H1 (cell line): Measurements from ENCODE around the gene PYY. TPM values are rescaled to one million over a fixed set of nuclear protein-coding genes. Genes with fewer than 3 reads are reported as not detected.

Experiments
- CTCF ChIA-PET: fragments of 300-600 bp; sonication (Branson Sonifier 250); formaldehyde crosslinking; loops from one replicate; lab custom pipeline; 2021; ENCODE audit not compliant: partially characterized antibody; lab: Charles Lee
- POLR2A ChIA-PET: fragments of 300-600 bp; sonication (Branson Sonifier 250); formaldehyde crosslinking; loops from one replicate; lab custom pipeline; 2021; ENCODE audit warnings: inconsistent platforms; ENCODE audit not compliant: partially characterized antibody; lab: Charles Lee
- DNase-seq, 2 experiments: peaks; one replicate each; pipeline versions ENCODE4 v3.0.0 to v3.0.0-alpha.2; 2010 to 2022; ENCODE audit warnings: low spot score in 2 of 2, low read depth in 1 of 2, mixed read lengths in 1 of 2
- FAIRE-seq: peaks from 2 replicates; lab custom pipeline; 2011; peaks lifted over from hg19 to GRCh38; lab: Jason Lieb, UNC
- H2AFZ ChIP-seq: 2 replicates; pipeline ENCODE4 v1.8.1; 2012; ENCODE audit warnings: low read length, inconsistent platforms
- H2AK5ac ChIP-seq: 2 replicates; pipeline ENCODE4 v1.6.1; 2013; ENCODE audit warnings: low read depth, low read length
- H2BK120ac ChIP-seq: replicated peaks from 2 replicates; pipeline ENCODE3; 2013; ENCODE audit warnings: low read depth, low read length, inconsistent platforms
- H2BK12ac ChIP-seq: 2 replicates; pipeline ENCODE4 v1.6.1; 2013; ENCODE audit warnings: low read depth, low read length
- H2BK15ac ChIP-seq: 2 replicates; pipeline ENCODE4 v1.6.1; 2013; ENCODE audit warnings: low read length
- H2BK20ac ChIP-seq: 2 replicates; pipeline ENCODE4 v1.6.1; 2013; ENCODE audit warnings: low read length
- H2BK5ac ChIP-seq: 2 replicates; pipeline ENCODE4 v1.6.1; 2013; ENCODE audit warnings: low read depth, low read length
- H3K14ac ChIP-seq: 2 replicates; pipeline ENCODE4 v1.6.1; 2013; ENCODE audit warnings: inconsistent platforms; ENCODE audit not compliant: insufficient read length
- H3K18ac ChIP-seq: 2 replicates; pipeline ENCODE4 v1.6.1; 2013; ENCODE audit warnings: low read length; ENCODE audit errors: extremely low read depth
- H3K23ac ChIP-seq: 2 replicates; pipeline ENCODE4 v1.6.1; 2013; ENCODE audit warnings: inconsistent platforms; ENCODE audit not compliant: insufficient read length
- H3K23me2 ChIP-seq: 2 replicates; pipeline ENCODE4 v1.6.1; 2013; ENCODE audit warnings: low read depth, low read length
- H3K27ac ChIP-seq: 2 replicates; pipeline ENCODE4 v1.6.1; 2011; ENCODE audit warnings: low read depth, low read length, inconsistent platforms
- H3K27me3 ChIP-seq, 4 experiments: replicated peaks in 1 of 4; 1 replicate in 1 of 4; 2 replicates in 3 of 4; pipeline versions ENCODE4 v1.6.1 to v1.8.1; 2011 to 2013; ENCODE audit warnings: low read length in 3 of 4, mild to moderate bottlenecking in 3 of 4, inconsistent platforms in 2 of 4, mixed read lengths in 2 of 4, moderate library complexity in 1 of 4; ENCODE audit not compliant: control insufficient read depth in 3 of 4, insufficient read depth in 3 of 4; ENCODE audit errors: extremely low read depth in 1 of 4
- H3K36me3 ChIP-seq, 4 experiments: 2 replicates each; pipeline versions ENCODE4 v1.6.1 to v1.8.1; 2011 to 2013; ENCODE audit warnings: mild to moderate bottlenecking in 4 of 4, low read length in 3 of 4, moderate library complexity in 2 of 4, control low read depth in 1 of 4, inconsistent platforms in 1 of 4; ENCODE audit not compliant: insufficient read depth in 4 of 4, control insufficient read depth in 2 of 4
- H3K4ac ChIP-seq: replicated peaks from 2 replicates; pipeline ENCODE3; 2013; ENCODE audit warnings: low read length, low read depth, mixed read lengths, inconsistent platforms; ENCODE audit not compliant: insufficient read length
- H3K4me1 ChIP-seq, 4 experiments: replicated peaks in 1 of 4; 1 replicate in 1 of 4; 2 replicates in 3 of 4; pipeline versions ENCODE4 v1.6.1 to v1.8.1; 2011 to 2013; ENCODE audit warnings: low read length in 3 of 4, inconsistent platforms in 2 of 4, mixed read lengths in 1 of 4; ENCODE audit not compliant: insufficient read depth in 4 of 4, control insufficient read depth in 3 of 4
- H3K4me2 ChIP-seq, 2 experiments: 2 replicates each; pipeline versions ENCODE4 v1.6.1 to v1.8.1; 2011 to 2013; ENCODE audit warnings: low read depth in 2 of 2, low read length in 2 of 2, control low read depth in 1 of 2, inconsistent platforms in 1 of 2, mild to moderate bottlenecking in 1 of 2; ENCODE audit not compliant: insufficient read depth in 1 of 2
- H3K4me3 ChIP-seq, 4 experiments: fragments of 200-600, 300-600 bp in 1 of 4; sonication (generic), shearing (Covaris generic), sonication (Bioruptor Twin) in 1 of 4; 2 replicates each; pipeline versions ENCODE4 v1.5.1 to v1.8.1; 2011 to 2016; ENCODE audit warnings: low read length in 4 of 4, low read depth in 3 of 4, control low read depth in 2 of 4, inconsistent platforms in 2 of 4, mild to moderate bottlenecking in 2 of 4, mixed read lengths in 1 of 4, moderate library complexity in 1 of 4; ENCODE audit not compliant: insufficient read depth in 2 of 4; ENCODE audit errors: extremely low read depth in 1 of 4
- H3K56ac ChIP-seq: replicated peaks from 2 replicates; pipeline ENCODE3; 2013; ENCODE audit warnings: low read depth, mild to moderate bottlenecking, mixed read lengths, low read length, inconsistent platforms; ENCODE audit not compliant: insufficient read length
- H3K79me1 ChIP-seq: 2 replicates; pipeline ENCODE4 v1.6.1; 2013; ENCODE audit warnings: low read depth, low read length, control low read depth
- H3K79me2 ChIP-seq, 2 experiments: 2 replicates each; pipeline versions ENCODE4 v1.6.1 to v1.8.1; 2012 to 2013; ENCODE audit warnings: low read length in 2 of 2, mild to moderate bottlenecking in 2 of 2, inconsistent platforms in 1 of 2; ENCODE audit not compliant: insufficient read depth in 2 of 2, control insufficient read depth in 1 of 2
- H3K9ac ChIP-seq, 4 experiments: replicated peaks in 1 of 4; 1 replicate in 1 of 4; 2 replicates in 3 of 4; pipeline versions ENCODE4 v1.6.1 to v1.8.1; 2011 to 2013; ENCODE audit warnings: low read depth in 3 of 4, low read length in 3 of 4, control low read depth in 2 of 4, mild to moderate bottlenecking in 2 of 4, moderate library complexity in 2 of 4, inconsistent platforms in 1 of 4; ENCODE audit errors: extremely low read depth in 1 of 4
- H3K9me3 ChIP-seq, 2 experiments: 2 replicates each; pipeline versions ENCODE4 v1.6.1 to v1.8.1; 2012 to 2013; ENCODE audit warnings: mild to moderate bottlenecking in 2 of 2, moderate library complexity in 2 of 2, control low read depth in 1 of 2, inconsistent platforms in 1 of 2, low read depth in 1 of 2, low read length in 1 of 2, mixed read lengths in 1 of 2; ENCODE audit not compliant: insufficient read depth in 2 of 2
- H4K20me1 ChIP-seq, 2 experiments: replicated peaks in 1 of 2; 2 replicates each; pipeline versions ENCODE3 to v1.8.1; 2011 to 2013; ENCODE audit warnings: inconsistent platforms in 2 of 2, low read length in 2 of 2, mild to moderate bottlenecking in 1 of 2; ENCODE audit not compliant: insufficient read depth in 2 of 2, control insufficient read depth in 1 of 2
- H4K5ac ChIP-seq: 2 replicates; pipeline ENCODE4 v1.6.1; 2013; ENCODE audit warnings: low read length, low read depth, mixed read lengths, inconsistent platforms; ENCODE audit not compliant: insufficient read length
- H4K8ac ChIP-seq: 2 replicates; pipeline ENCODE4 v1.8.0; 2013; ENCODE audit warnings: mild to moderate bottlenecking, moderate library complexity, low read length, inconsistent platforms; ENCODE audit not compliant: insufficient read depth; ENCODE audit errors: extremely low read depth
- H4K91ac ChIP-seq: replicated peaks from 2 replicates; pipeline ENCODE3; 2013; ENCODE audit warnings: low read length, mixed read lengths, inconsistent platforms; ENCODE audit not compliant: insufficient read length
- MAFK ChIP-seq: IDR thresholded peaks from 2 replicates; pipeline ENCODE4 v1.6.1; 2012; ENCODE audit warnings: low read depth, mild to moderate bottlenecking, improper control_type of control experiment, low read length
- PHF8 ChIP-seq: fragments of 200-600 bp; sonication (generic); conservative IDR thresholded peaks from 2 replicates; pipeline ENCODE4 v1.7.1; 2012; ENCODE audit warnings: low read depth, mild to moderate bottlenecking, inconsistent platforms, low read length, moderate library complexity
- SRF ChIP-seq: IDR thresholded peaks from 2 replicates; pipeline ENCODE4 v1.6.1; 2011; ENCODE audit warnings: mild to moderate bottlenecking, low read depth, low read length, moderate library complexity
- WGBS, 2 experiments: shearing (Covaris generic) in 1 of 2; methylation state at CpG; one replicate each; pipeline versions ENCODE4 v1.1.6 to v1.1.7; 2013 to 2015; ENCODE audit warnings: low lambda C conversion rate in 2 of 2, mixed read lengths in 2 of 2, inconsistent platforms in 1 of 2, low coverage in 1 of 2, missing lambda C conversion rate in 1 of 2; ENCODE audit not compliant: insufficient replicate concordance in 2 of 2, insufficient coverage in 1 of 2, insufficient read length in 1 of 2; ENCODE audit errors: extremely low coverage in 1 of 2, missing lambda C conversion rate in 1 of 2; 5-methylcytosine and 5-hydroxymethylcytosine counted together
- polyA plus RNA-seq, 7 experiments: library from polyadenylated mRNA; depleted of rRNA in 3 of 7; stranded (reverse) in 5 of 7; unstranded in 2 of 7; fragments of >200 nt in 5 of 7; fragments of 200-250 nt in 2 of 7; gene quantifications; 1 replicate in 5 of 7; 2 replicates in 1 of 7; 4 replicates in 1 of 7; pipeline versions ENCODE4 v1.2.1 to v1.2.3, GENCODE V29; 2011 to 2013; ENCODE audit warnings: missing spikeins in 2 of 7, mixed read lengths in 2 of 7
- total RNA-seq: library from RNA; stranded (reverse); fragmentation: NEBNext Ultra II Directional; extraction: Animal tissue kit (Norgen Biotek cat#: 25700); gene quantifications from 2 replicates; pipeline ENCODE4 v1.2.1, GENCODE V29; 2021

PYY gene
- total and polyA plus RNA-seq, 2 of the 8 experiments (the other 6 are each of a cell fraction or from before 2014, with no cell fraction given) = 0.93 to 3.4 TPM

DNA sequence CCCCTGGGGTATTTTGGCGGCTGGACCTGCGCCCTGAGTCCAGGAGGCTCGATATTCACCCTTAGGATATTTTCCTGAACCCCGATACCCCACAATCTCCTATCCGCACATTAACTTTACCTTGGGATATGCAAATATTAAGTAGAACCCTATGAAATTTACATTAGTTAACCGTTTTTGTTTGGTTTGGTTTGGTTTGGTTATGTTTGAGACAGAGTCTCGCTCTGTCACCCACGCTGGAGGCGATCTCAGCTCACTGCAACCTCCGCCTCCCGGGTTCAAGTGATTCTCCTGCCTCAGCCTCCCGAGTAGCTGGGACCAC lies 41.4 kb upstream of the PYY start:
- Histone ChIP-seq H3K79me1 (no peaks in the 10 kb centered on the region), H3K79me2 (no peaks in the 10 kb centered on the region), H3K27me3 (peaks cover 0 to 9% (median 5%) of the 10 kb centered on the region in 4 experiments; a peak in 5 of 7 replicates), H3K27ac (no peak overlapping the region), H3K9me3 (no peaks in the 10 kb centered on the region), H3K4ac (no peak overlapping the region), H3K14ac (no peak overlapping the region), H4K20me1 (no peaks in the 10 kb centered on the region), H2BK15ac (no peak overlapping the region), H3K56ac (no peak overlapping the region), H2BK12ac (no peak overlapping the region), H3K36me3 (no peaks in the 10 kb centered on the region), H4K5ac (no peak overlapping the region), H2AK5ac (no peak overlapping the region), H2BK20ac (no peak overlapping the region), H2AFZ (no peak overlapping the region), H2BK5ac (no peak overlapping the region), H3K4me3 (peak overlapping the region in 3 of 4 experiments; percentile 33 to 67 (median 51); a peak in 5 of 8 replicates), H4K91ac (no peak overlapping the region), H3K4me2 (peak overlapping the region in 1 of 2 experiments; percentile 69; a peak in 2 of 4 replicates), H3K23me2 (no peaks in the 10 kb centered on the region; the same call in 1 of the 2 replicates), H3K18ac (no peak overlapping the region), H4K8ac (no peak overlapping the region), H3K4me1 (peaks cover 0 to 2% (median 0%) of the 10 kb centered on the region in 4 experiments; a peak in 1 of 7 replicates), H3K9ac (no peak overlapping the region), H2BK120ac (no peak overlapping the region), H3K23ac (no peak overlapping the region)
- FAIRE-seq = no peak
- WGBS, 2 experiments = 45% methylated on average over 12 of the region's 12 CpGs; no CpG with 5 or more reads in 1 of the 2 experiments
- ChIA-PET POLR2A (interaction anchor here (1.1 to 3.1 kb wide), 3 partner anchors 11 to 49 kb away, joined by 3 to 17 read pairs (median 5); no protein-coding TSS in a partner anchor), CTCF (interaction anchor here (0.9 to 22.7 kb wide), 15 partner anchors 9 to 155 kb away, joined by 3 to 416 read pairs (median 5); partner anchors contain the start of genes NAGS, PPY and PYY)
- no peak for DNase-seq
- TF ChIP-seq SRF (no peak), MAFK (no peak), PHF8 (0 out of 2 replicates have a peak, but pooled peaks have one; percentile 2)
